ENCODE measurements around the gene ILF3. TPM values are rescaled to one million over a fixed set of nuclear protein-coding genes. Genes with fewer than 3 reads are reported as not detected.

The ILF3 gene
- total and polyA plus RNA-seq, 2 of the 13 experiments (the other 11 are each of a cell fraction or from before 2014, with no cell fraction given) = 120 to 173 TPM

DNA sequence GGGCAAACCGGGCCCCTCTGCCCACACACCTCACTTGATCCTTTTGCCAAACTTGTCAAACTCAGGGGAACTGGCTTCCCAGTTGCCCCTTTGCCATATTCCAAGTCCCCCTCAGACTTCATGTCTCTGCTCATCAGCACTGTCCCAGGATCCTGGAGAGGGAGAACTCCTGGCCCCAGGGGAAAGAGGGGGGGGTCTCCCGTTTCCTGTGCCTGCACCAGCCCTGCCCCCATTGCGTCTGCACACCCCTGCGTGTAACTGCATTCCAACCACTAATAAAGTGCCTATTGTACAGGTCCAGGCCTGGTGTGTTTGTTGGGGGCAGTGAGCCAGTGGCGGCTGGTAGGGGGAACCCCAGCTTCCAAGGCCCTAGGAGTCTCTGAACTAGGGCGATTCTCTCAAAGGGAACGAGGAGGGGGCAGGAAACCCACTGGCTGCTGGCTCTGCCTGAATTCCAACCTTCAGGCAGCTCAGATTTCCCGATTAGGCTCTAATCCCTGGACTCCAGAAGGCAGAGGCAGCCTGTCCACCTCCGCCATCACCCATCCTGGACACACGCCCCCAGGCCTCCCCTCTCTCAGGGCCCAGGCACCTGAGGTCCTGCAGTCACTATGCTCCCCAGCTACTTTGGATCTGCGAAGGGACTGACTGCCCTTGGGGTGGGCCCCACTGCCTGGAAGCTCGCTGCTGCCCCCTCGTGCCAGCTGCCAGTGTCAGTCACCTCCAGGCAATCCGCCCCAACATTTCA, 9.7 kb upstream of the ILF3 start (continued):
- TF ChIP-seq, protein P1, sequence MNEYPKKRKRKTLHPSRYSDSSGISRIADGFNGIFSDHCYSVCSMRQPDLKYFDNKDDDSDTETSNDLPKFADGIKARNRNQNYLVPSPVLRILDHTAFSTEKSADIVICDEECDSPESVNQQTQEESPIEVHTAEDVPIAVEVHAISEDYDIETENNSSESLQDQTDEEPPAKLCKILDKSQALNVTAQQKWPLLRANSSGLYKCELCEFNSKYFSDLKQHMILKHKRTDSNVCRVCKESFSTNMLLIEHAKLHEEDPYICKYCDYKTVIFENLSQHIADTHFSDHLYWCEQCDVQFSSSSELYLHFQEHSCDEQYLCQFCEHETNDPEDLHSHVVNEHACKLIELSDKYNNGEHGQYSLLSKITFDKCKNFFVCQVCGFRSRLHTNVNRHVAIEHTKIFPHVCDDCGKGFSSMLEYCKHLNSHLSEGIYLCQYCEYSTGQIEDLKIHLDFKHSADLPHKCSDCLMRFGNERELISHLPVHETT (CRISPR knock-in tag; conservative IDR thresholded peaks at IDR 0.05) = no peak
- TF ChIP-seq CCAR2 (optimal IDR thresholded peaks at IDR 0.05; ENCODE audit: low read depth, low read length) (no peak), SOX13 (IDR thresholded peaks at IDR 0.05) (no peak), SOX13 (CRISPR knock-in tag; conservative IDR thresholded peaks at IDR 0.05 in 1 of 2, IDR thresholded peaks at IDR 0.05 in 1 of 2) (0 out of 4 replicates have a peak, but pooled peaks of 1 of the 2 experiments have one; percentile 12), ZNF557 (CRISPR knock-in tag; IDR thresholded peaks at IDR 0.05) (no peak), MAZ (IDR thresholded peaks at IDR 0.05; ENCODE audit: borderline replicate concordance, low read depth, low read length) (peak; percentile 40; the same call in 1 of the 2 replicates), MAZ (CRISPR knock-in tag; IDR thresholded peaks at IDR 0.05; ENCODE audit: low read depth) (peak; percentile 62; the same call in 1 of the 2 replicates), BCL6 (CRISPR knock-in tag; IDR thresholded peaks at IDR 0.05) (no peak), ZNF556 (CRISPR knock-in tag; IDR thresholded peaks at IDR 0.05; ENCODE audit: borderline replicate concordance) (no peak), NCOA5 (CRISPR knock-in tag; IDR thresholded peaks at IDR 0.05) (no peak), ZNF7 (CRISPR knock-in tag; IDR thresholded peaks at IDR 0.05) (no peak)
- TF ChIP-seq, protein P2, sequence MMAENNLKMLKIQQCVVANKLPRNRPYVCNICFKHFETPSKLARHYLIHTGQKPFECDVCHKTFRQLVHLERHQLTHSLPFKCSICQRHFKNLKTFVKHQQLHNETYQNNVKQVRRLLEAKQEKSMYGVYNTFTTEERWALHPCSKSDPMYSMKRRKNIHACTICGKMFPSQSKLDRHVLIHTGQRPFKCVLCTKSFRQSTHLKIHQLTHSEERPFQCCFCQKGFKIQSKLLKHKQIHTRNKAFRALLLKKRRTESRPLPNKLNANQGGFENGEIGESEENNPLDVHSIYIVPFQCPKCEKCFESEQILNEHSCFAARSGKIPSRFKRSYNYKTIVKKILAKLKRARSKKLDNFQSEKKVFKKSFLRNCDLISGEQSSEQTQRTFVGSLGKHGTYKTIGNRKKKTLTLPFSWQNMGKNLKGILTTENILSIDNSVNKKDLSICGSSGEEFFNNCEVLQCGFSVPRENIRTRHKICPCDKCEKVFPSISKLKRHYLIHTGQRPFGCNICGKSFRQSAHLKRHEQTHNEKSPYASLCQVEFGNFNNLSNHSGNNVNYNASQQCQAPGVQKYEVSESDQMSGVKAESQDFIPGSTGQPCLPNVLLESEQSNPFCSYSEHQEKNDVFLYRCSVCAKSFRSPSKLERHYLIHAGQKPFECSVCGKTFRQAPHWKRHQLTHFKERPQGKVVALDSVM (CRISPR knock-in tag; IDR thresholded peaks at IDR 0.05) = peak; percentile 34; the same call in 1 of the 2 replicates
- TF ChIP-seq, protein P3, sequence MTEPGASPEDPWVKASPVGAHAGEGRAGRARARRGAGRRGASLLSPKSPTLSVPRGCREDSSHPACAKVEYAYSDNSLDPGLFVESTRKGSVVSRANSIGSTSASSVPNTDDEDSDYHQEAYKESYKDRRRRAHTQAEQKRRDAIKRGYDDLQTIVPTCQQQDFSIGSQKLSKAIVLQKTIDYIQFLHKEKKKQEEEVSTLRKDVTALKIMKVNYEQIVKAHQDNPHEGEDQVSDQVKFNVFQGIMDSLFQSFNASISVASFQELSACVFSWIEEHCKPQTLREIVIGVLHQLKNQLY (CRISPR knock-in tag; IDR thresholded peaks at IDR 0.05) = no peak
- TF ChIP-seq, protein P4, sequence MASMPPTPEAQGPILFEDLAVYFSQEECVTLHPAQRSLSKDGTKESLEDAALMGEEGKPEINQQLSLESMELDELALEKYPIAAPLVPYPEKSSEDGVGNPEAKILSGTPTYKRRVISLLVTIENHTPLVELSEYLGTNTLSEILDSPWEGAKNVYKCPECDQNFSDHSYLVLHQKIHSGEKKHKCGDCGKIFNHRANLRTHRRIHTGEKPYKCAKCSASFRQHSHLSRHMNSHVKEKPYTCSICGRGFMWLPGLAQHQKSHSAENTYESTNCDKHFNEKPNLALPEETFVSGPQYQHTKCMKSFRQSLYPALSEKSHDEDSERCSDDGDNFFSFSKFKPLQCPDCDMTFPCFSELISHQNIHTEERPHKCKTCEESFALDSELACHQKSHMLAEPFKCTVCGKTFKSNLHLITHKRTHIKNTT (CRISPR knock-in tag; IDR thresholded peaks at IDR 0.05) = no peak
- TF ChIP-seq, protein P5, sequence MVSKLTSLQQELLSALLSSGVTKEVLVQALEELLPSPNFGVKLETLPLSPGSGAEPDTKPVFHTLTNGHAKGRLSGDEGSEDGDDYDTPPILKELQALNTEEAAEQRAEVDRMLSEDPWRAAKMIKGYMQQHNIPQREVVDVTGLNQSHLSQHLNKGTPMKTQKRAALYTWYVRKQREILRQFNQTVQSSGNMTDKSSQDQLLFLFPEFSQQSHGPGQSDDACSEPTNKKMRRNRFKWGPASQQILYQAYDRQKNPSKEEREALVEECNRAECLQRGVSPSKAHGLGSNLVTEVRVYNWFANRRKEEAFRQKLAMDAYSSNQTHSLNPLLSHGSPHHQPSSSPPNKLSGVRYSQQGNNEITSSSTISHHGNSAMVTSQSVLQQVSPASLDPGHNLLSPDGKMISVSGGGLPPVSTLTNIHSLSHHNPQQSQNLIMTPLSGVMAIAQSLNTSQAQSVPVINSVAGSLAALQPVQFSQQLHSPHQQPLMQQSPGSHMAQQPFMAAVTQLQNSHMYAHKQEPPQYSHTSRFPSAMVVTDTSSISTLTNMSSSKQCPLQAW (CRISPR knock-in tag; IDR thresholded peaks at IDR 0.05) = peak; percentile 44; the same call in 1 of the 2 replicates
- TF ChIP-seq, protein P6, sequence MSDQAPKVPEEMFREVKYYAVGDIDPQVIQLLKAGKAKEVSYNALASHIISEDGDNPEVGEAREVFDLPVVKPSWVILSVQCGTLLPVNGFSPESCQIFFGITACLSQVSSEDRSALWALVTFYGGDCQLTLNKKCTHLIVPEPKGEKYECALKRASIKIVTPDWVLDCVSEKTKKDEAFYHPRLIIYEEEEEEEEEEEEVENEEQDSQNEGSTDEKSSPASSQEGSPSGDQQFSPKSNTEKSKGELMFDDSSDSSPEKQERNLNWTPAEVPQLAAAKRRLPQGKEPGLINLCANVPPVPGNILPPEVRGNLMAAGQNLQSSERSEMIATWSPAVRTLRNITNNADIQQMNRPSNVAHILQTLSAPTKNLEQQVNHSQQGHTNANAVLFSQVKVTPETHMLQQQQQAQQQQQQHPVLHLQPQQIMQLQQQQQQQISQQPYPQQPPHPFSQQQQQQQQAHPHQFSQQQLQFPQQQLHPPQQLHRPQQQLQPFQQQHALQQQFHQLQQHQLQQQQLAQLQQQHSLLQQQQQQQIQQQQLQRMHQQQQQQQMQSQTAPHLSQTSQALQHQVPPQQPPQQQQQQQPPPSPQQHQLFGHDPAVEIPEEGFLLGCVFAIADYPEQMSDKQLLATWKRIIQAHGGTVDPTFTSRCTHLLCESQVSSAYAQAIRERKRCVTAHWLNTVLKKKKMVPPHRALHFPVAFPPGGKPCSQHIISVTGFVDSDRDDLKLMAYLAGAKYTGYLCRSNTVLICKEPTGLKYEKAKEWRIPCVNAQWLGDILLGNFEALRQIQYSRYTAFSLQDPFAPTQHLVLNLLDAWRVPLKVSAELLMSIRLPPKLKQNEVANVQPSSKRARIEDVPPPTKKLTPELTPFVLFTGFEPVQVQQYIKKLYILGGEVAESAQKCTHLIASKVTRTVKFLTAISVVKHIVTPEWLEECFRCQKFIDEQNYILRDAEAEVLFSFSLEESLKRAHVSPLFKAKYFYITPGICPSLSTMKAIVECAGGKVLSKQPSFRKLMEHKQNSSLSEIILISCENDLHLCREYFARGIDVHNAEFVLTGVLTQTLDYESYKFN (CRISPR knock-in tag; conservative IDR thresholded peaks at IDR 0.05) = no peak

Data from HepG2 (cell line).